Loucy (cell line): ENCODE measurements around the gene TPR.
A peak's percentile ranks its signal among the peaks of the same experiment; 100 is the strongest.

Experiments
- H2AFZ ChIP-seq: fragments of 200-600 bp; sonication (generic); 2 replicates; pipeline ENCODE4 v1.6.0; 2016; ENCODE audit warnings: antibody characterized with exemption, mild to moderate bottlenecking, low read length, moderate library complexity
- H3F3A ChIP-seq: fragments of 200-600 bp; 2 replicates; pipeline ENCODE4 v1.6.0; 2016; ENCODE audit warnings: antibody characterized with exemption, low read depth, mild to moderate bottlenecking
- H3K27me3 ChIP-seq: fragments of 200-600 bp; sonication (generic); 2 replicates; pipeline ENCODE4 v1.6.1; 2014; ENCODE audit warnings: low read length, mild to moderate bottlenecking; ENCODE audit not compliant: insufficient read depth, poor library complexity, severe bottlenecking
- H3K36me3 ChIP-seq: fragments of 200-600 bp; sonication (generic); 2 replicates; pipeline ENCODE4 v1.6.1; 2016; ENCODE audit warnings: low read length; ENCODE audit not compliant: insufficient read depth
- H3K4me1 ChIP-seq: fragments of 200-600 bp; sonication (generic); 2 replicates; pipeline ENCODE4 v1.5.1; 2014; ENCODE audit warnings: low read length, mild to moderate bottlenecking; ENCODE audit not compliant: insufficient read depth, poor library complexity, severe bottlenecking
- H3K4me2 ChIP-seq: fragments of 200-600 bp; sonication (generic); 2 replicates; pipeline ENCODE4 v1.6.0; 2014; ENCODE audit warnings: antibody characterized with exemption, low read length, low read depth, mild to moderate bottlenecking; ENCODE audit not compliant: poor library complexity, severe bottlenecking
- H3K4me3 ChIP-seq: fragments of 200-600 bp; sonication (generic); 2 replicates; pipeline ENCODE4 v1.5.1; 2014; ENCODE audit warnings: low read length, mild to moderate bottlenecking, mixed read lengths; ENCODE audit not compliant: poor library complexity, severe bottlenecking
- H3K79me2 ChIP-seq: fragments of 200-600 bp; sonication (generic); 2 replicates; pipeline ENCODE4 v1.6.1; 2014; ENCODE audit warnings: low read length; ENCODE audit not compliant: insufficient read depth
- H3K9ac ChIP-seq: fragments of 200-600 bp; sonication (generic); 2 replicates; pipeline ENCODE4 v1.6.0; 2014; ENCODE audit warnings: mild to moderate bottlenecking, low read depth, low read length, moderate library complexity; ENCODE audit not compliant: poor library complexity, severe bottlenecking
- H3K9me2 ChIP-seq: fragments of 200-600 bp; sonication (generic); replicated peaks from 2 replicates; pipeline ENCODE4 v1.6.1; 2016; ENCODE audit warnings: low read depth, low read length, mixed read lengths
- H3K9me3 ChIP-seq: fragments of 200-600 bp; sonication (generic); 2 replicates; pipeline ENCODE4 v1.6.1; 2014; ENCODE audit warnings: mild to moderate bottlenecking, antibody characterized with exemption, low read length, low read depth; ENCODE audit not compliant: insufficient read depth
- H4K20me1 ChIP-seq: fragments of 200-600 bp; sonication (generic); 2 replicates; pipeline ENCODE4 v1.6.0; 2014; ENCODE audit warnings: antibody characterized with exemption, low read length, mild to moderate bottlenecking; ENCODE audit not compliant: insufficient read depth, poor library complexity, severe bottlenecking
- CTCF ChIP-seq: fragments of 200-600 bp; sonication (generic); conservative IDR thresholded peaks from 2 replicates; pipeline ENCODE4 v1.5.1; 2014; ENCODE audit warnings: mild to moderate bottlenecking, antibody characterized with exemption, low read length
- EZH2phosphoT487 ChIP-seq: fragments of 200-600 bp; IDR thresholded peaks from 2 replicates; pipeline ENCODE4 v1.6.1; 2018; ENCODE audit warnings: antibody characterized with exemption, mild to moderate bottlenecking, moderate library complexity, borderline replicate concordance

TPR gene

DNA sequence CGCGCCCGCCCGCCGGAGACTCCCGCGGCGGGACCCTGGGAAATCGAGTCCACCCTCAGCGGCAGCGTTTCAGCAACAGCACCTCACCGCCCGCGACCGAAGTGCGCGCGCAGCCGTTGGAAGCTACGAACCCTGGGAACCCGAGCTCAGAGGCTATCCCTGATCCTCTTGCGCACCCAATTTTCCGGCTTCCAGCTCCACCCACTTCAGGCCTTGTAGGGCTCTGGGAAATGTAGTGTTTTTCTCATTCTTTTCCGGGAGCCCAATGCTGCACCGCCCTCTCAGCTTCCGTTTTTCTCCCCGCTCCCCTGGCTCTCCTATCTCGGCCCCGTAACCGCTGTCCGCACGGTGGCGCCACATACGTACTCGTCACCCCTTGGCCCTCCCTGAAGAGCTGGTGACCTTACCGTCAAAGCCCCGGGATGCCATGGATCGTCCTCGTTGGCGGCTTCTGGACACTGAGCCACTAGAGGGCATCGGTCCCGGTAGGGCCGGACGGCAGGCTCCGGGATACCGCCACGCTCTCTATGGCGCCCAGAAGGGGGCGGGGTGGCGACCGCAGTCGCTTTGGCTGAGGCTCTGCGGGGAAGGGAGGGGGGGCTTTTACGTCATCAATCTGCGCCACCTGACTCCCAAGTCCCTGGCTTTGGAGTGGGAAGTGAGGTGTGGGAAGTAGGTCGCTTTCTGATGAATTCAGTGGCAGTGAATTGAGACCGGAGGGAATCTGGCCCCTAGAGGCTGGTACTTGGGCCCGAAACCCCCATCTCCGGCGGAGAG is at the start of gene TPR, which contains the start of gene ODR4:
TPR (minus strand) TSS at position 102 of the 777 bp plus-strand sequence. CDS start 225 bp downstream, outside the sequence.
ODR4 (plus strand) TSS at position 687 of the 777 bp plus-strand sequence. CDS start 3,948 bp downstream, outside the sequence.
- H3K9ac ChIP-seq: peak within 1 kb of the TSS; percentile 92
- H3K36me3 ChIP-seq: peaks cover 17% of the 10 kb centered on the region
- peaks cover 57% of the 10 kb centered on the region for H4K20me1 ChIP-seq
- H3K4me1 ChIP-seq: peaks cover 56% of the 10 kb centered on the region
- no peaks in the 10 kb centered on the region for H3K27me3 ChIP-seq
- peaks cover 88% of the 10 kb centered on the region for H3K79me2 ChIP-seq
- H3F3A ChIP-seq: no peaks in the 10 kb centered on the region
- peak within 1 kb of the TSS; percentile 95 for H3K4me2 ChIP-seq
- peak; percentile 99 for TF ChIP-seq CTCF
- no peak for TF ChIP-seq EZH2phosphoT487
- H3K9me3 ChIP-seq: no peaks in the 10 kb centered on the region
- no peaks in the 10 kb centered on the region for H3K9me2 ChIP-seq
- peak within 1 kb of the TSS; percentile 93 for H3K4me3 ChIP-seq
- H2AFZ ChIP-seq: peak within 1 kb of the TSS; percentile 99

- Histone ChIP-seq H3K27me3 (no peaks in the 10 kb centered on the region), H2AFZ (no peak overlapping the region), H3K36me3 (no peaks in the 10 kb centered on the region; the same call in 1 of the 2 replicates), H3K79me2 (no peaks in the 10 kb centered on the region), H3K9me3 (no peaks in the 10 kb centered on the region), H3K4me1 (no peaks in the 10 kb centered on the region), H3K4me2 (no peak overlapping the region), H3K9ac (no peak overlapping the region), H4K20me1 (no peaks in the 10 kb centered on the region), H3F3A (no peaks in the 10 kb centered on the region), H3K9me2 (no peaks in the 10 kb centered on the region), H3K4me3 (no peak overlapping the region)
- TF ChIP-seq CTCF (no peak), EZH2phosphoT487 (no peak)
Observed at GRCh38 chr1:186424539-186424938, 49.5 kb upstream of the TPR start.

DNA sequence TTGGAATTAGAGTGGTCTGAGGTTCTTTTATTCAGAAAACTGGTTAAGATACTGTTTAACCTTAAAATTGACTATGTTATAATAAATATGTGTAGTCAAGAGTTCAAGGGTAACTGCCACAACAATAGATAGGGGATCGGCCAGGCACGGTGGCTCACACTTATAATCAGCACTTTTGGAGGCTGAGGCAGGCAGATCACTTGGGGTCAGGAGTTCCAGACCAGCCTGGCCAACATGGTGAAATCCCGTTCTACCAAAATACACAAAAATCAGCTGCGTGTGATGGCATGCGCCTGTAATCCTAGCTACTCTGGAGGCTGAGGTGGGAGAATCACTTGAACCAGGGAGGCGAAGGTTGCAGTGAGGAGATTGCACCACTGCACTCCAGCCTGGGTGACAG is 46.4 kb upstream of the TPR start:
- Histone ChIP-seq H4K20me1 (no peaks in the 10 kb centered on the region), H2AFZ (no peak overlapping the region), H3K4me1 (no peaks in the 10 kb centered on the region), H3K27me3 (no peaks in the 10 kb centered on the region), H3K9me2 (no peaks in the 10 kb centered on the region), H3K4me2 (no peak overlapping the region), H3K9me3 (no peaks in the 10 kb centered on the region), H3K9ac (no peak overlapping the region), H3K79me2 (no peaks in the 10 kb centered on the region), H3F3A (no peaks in the 10 kb centered on the region), H3K36me3 (peaks cover 10% of the 10 kb centered on the region; the same call in 1 of the 2 replicates), H3K4me3 (no peak overlapping the region)
- TF ChIP-seq EZH2phosphoT487: no peak
- no peak for TF ChIP-seq CTCF
